K562 (cell line): ENCODE data around the gene TCEAL5. TPM values are rescaled to one million over a fixed set of nuclear protein-coding genes. Genes with fewer than 3 reads are reported as not detected.

ENCODE experiments used
- ARID1B ChIP-seq: fragments of 450-650 bp; IDR thresholded peaks from 2 replicates; pipeline ENCODE4 v1.6.1; 2016; ENCODE audit warnings: antibody characterized with exemption, mild to moderate bottlenecking, inconsistent platforms
- ATF3 ChIP-seq, 2 experiments: fragments of 450-650 bp in 1 of 2; sonication (generic) in 1 of 2; formaldehyde crosslinking in 1 of 2; IDR thresholded peaks in 1 of 2; conservative IDR thresholded peaks in 1 of 2; 2 replicates each; pipeline versions ENCODE4 v1.6.1 to v1.8.1; 2016 to 2023; ENCODE audit warnings: mild to moderate bottlenecking in 2 of 2, moderate library complexity in 2 of 2, inconsistent platforms in 1 of 2, missing genetic modification reagents in 1 of 2
- ATF7 ChIP-seq: fragments of 450-650 bp; IDR thresholded peaks from 2 replicates; pipeline ENCODE4 v1.7.1; 2014; ENCODE audit warnings: mild to moderate bottlenecking, moderate library complexity
- CBX8 ChIP-seq: fragments of 200-600 bp; sonication (generic); IDR thresholded peaks from 2 replicates; pipeline ENCODE4 v1.6.1; 2012; ENCODE audit warnings: borderline replicate concordance, mixed run types, low read depth, mild to moderate bottlenecking, moderate library complexity, mixed read lengths, low read length, control low read depth, inconsistent platforms; ENCODE audit not compliant: poor library complexity, severe bottlenecking; ENCODE audit errors: extremely low read depth
- CREB5 ChIP-seq: fragments of 250-450 bp; sonication (Bioruptor Pico); IDR thresholded peaks from 2 replicates; pipeline ENCODE4 v1.5.0; 2020; ENCODE audit warnings: mild to moderate bottlenecking
- CREBBP ChIP-seq: IDR thresholded peaks from one replicate; pipeline ENCODE4 v1.6.1; 2012; ENCODE audit warnings: low read depth, mild to moderate bottlenecking, control low read depth, inconsistent platforms, low read length
- CTBP1 ChIP-seq: fragments of 450-650 bp; IDR thresholded peaks from 2 replicates; pipeline ENCODE4 v1.6.1; 2016; ENCODE audit warnings: borderline replicate concordance
- E4F1 ChIP-seq: fragments of 250-450 bp; sonication (Bioruptor Pico); IDR thresholded peaks from 2 replicates; pipeline ENCODE4 v1.5.0; 2021; ENCODE audit warnings: mild to moderate bottlenecking, borderline replicate concordance
- EGR1 ChIP-seq: fragments of 450-650 bp; conservative IDR thresholded peaks from 2 replicates; pipeline ENCODE4 v1.6.1; 2017; ENCODE audit warnings: mild to moderate bottlenecking
- EWSR1 ChIP-seq: fragments of 450-650 bp; IDR thresholded peaks from 2 replicates; pipeline ENCODE4 v1.6.1; 2018; ENCODE audit warnings: borderline replicate concordance, mild to moderate bottlenecking, low read depth, moderate library complexity; ENCODE audit not compliant: partially characterized antibody
- FOS ChIP-seq: IDR thresholded peaks from 3 replicates; pipeline ENCODE4 v1.6.1; 2011; ENCODE audit not compliant: insufficient read length; ENCODE audit errors: extremely low read depth
- FOXJ3 ChIP-seq: sonication (generic); formaldehyde crosslinking; IDR thresholded peaks from 2 replicates; pipeline ENCODE4 v1.4.0; 2020; ENCODE audit warnings: mild to moderate bottlenecking, missing genetic modification reagents
- FOXK1 ChIP-seq: sonication (generic); formaldehyde crosslinking; IDR thresholded peaks from 2 replicates; pipeline ENCODE4 v1.8.0; 2022; ENCODE audit warnings: missing genetic modification reagents, mild to moderate bottlenecking, borderline replicate concordance
- MEF2A ChIP-seq: IDR thresholded peaks from 2 replicates; pipeline ENCODE4 v1.6.1; 2011; ENCODE audit warnings: low read depth, mild to moderate bottlenecking, low read length, moderate library complexity; ENCODE audit not compliant: control insufficient read depth
- PTTG1 ChIP-seq: fragments of 450-650 bp; IDR thresholded peaks from 2 replicates; pipeline ENCODE4 v1.6.1; 2016; ENCODE audit warnings: low read depth, mild to moderate bottlenecking, missing genetic modification characterization, missing compliant biosample characterization
- SETDB1 ChIP-seq: IDR thresholded peaks from one replicate; pipeline ENCODE4 v1.6.1; 2012; ENCODE audit warnings: low read length, control low read depth, inconsistent platforms
- SIN3B ChIP-seq: fragments of 450-650 bp; IDR thresholded peaks from 2 replicates; pipeline ENCODE4 v1.6.1; 2017; ENCODE audit warnings: low read depth, mild to moderate bottlenecking, moderate library complexity
- SMAD2 ChIP-seq: fragments of 150-350 bp; IDR thresholded peaks from 2 replicates; pipeline ENCODE4 v1.6.1; 2014; ENCODE audit warnings: low read depth, mild to moderate bottlenecking, low read length
- SMAD3 ChIP-seq: fragments of 450-650 bp; formaldehyde crosslinking; conservative IDR thresholded peaks from 2 replicates; pipeline ENCODE4 v1.4.0; 2020; ENCODE audit warnings: mild to moderate bottlenecking
- TEAD4 ChIP-seq, 2 experiments: sonication (generic) in 1 of 2; formaldehyde crosslinking in 1 of 2; IDR thresholded peaks; 2 replicates each; pipeline versions ENCODE4 v1.6.1 to v1.8.0; 2012 to 2022; ENCODE audit warnings: borderline replicate concordance in 1 of 2, inconsistent platforms in 1 of 2, low read length in 1 of 2, mild to moderate bottlenecking in 1 of 2, missing genetic modification reagents in 1 of 2
- ZC3H8 ChIP-seq: fragments of 450-650 bp; IDR thresholded peaks from 2 replicates; pipeline ENCODE4 v1.6.1; 2017
- ZKSCAN1 ChIP-seq: fragments of 150-350 bp; IDR thresholded peaks from 2 replicates; pipeline ENCODE4 v1.6.1; 2016; ENCODE audit warnings: low read depth, low read length
- ZNF12 ChIP-seq: sonication (generic); formaldehyde crosslinking; IDR thresholded peaks from 2 replicates; pipeline ENCODE4 v1.4.0; 2020; ENCODE audit warnings: mild to moderate bottlenecking, missing genetic modification reagents
- ZNF184 ChIP-seq: sonication (generic); formaldehyde crosslinking; IDR thresholded peaks from 2 replicates; pipeline ENCODE4 v1.5.0; 2020; ENCODE audit warnings: missing genetic modification reagents
- ZNF311 ChIP-seq: fragments of 250-450 bp; sonication (Bioruptor Pico); IDR thresholded peaks from 2 replicates; pipeline ENCODE4 v1.4.0; 2020; ENCODE audit warnings: mild to moderate bottlenecking, moderate library complexity
- ZNF57 ChIP-seq: fragments of 450-650 bp; formaldehyde crosslinking; IDR thresholded peaks from 2 replicates; pipeline ENCODE4 v1.4.0; 2020; ENCODE audit warnings: mild to moderate bottlenecking, moderate library complexity
- ZNF76 ChIP-seq: fragments of 250-450 bp; sonication (Bioruptor Pico); IDR thresholded peaks from 2 replicates; pipeline ENCODE4 v1.4.0; 2020; ENCODE audit warnings: mild to moderate bottlenecking, moderate library complexity, borderline replicate concordance
- polyA plus RNA-seq, 8 experiments: library from polyadenylated mRNA; depleted of rRNA in 4 of 8; stranded (reverse) in 5 of 8; unstranded in 3 of 8; fragments of >200 nt; fragmentation: Nextera tagmentation in 2 of 8; fragmentation: Illumina TruSeq in 1 of 8; extraction: Ambion mirVana in 2 of 8; extraction: Trizol in 1 of 8; gene quantifications; 2 replicates each; pipeline versions ENCODE4 v1.2.1 to v1.2.3, GENCODE V29; 2011 to 2014; ENCODE audit warnings: inconsistent platforms in 1 of 8, missing spikeins in 1 of 8
- total RNA-seq, 7 experiments: library from RNA; depleted of rRNA in 6 of 7; stranded (reverse); fragments of >200 nt in 6 of 7; fragmentation: Illumina TruSeq in 2 of 7; extraction: Trizol in 2 of 7; gene quantifications; 2 replicates each; pipeline versions ENCODE4 v1.2.1 to v1.2.3, GENCODE V29; 2011 to 2021; ENCODE audit warnings: low replicate concordance in 1 of 7

TCEAL5 gene
- total and polyA plus RNA-seq, 9 of the 15 experiments (the other 6 are each of a cell fraction or from before 2014, with no cell fraction given): 0.10 to 0.18 TPM; not detected in 7

- TF ChIP-seq ATF3 (IDR thresholded peaks at IDR 0.05) (peak; percentile 74; the same call in 1 of the 2 replicates), ATF3 (CRISPR knock-in tag; conservative IDR thresholded peaks at IDR 0.05) (no peak), SIN3B (no peak), ZNF57 (CRISPR knock-in tag) (no peak), SMAD2 (no peak), CREBBP (no peak), FOXJ3 (no peak), EWSR1 (no peak), ZC3H8 (no peak), FOXK1 (CRISPR knock-in tag) (no peak), E4F1 (CRISPR knock-in tag) (no peak), MEF2A (no peak), PTTG1 (tag) (no peak), ARID1B (peak; percentile 74), FOS (no peak), TEAD4 (IDR thresholded peaks at IDR 0.05; ENCODE audit: low read length) (peak; percentile 81), TEAD4 (CRISPR knock-in tag; IDR thresholded peaks at IDR 0.05; ENCODE audit: borderline replicate concordance) (no peak), SETDB1 (no peak), CTBP1 (peak; percentile 58; the same call in 1 of the 2 replicates), CREB5 (CRISPR knock-in tag) (no peak), ZNF12 (CRISPR knock-in tag) (no peak), ATF7 (peak; percentile 83), SMAD3 (CRISPR knock-in tag) (no peak), CBX8 (no peak), ZNF184 (CRISPR knock-in tag) (no peak), EGR1 (no peak), ZNF76 (no peak), ZKSCAN1 (no peak), ZNF311 (CRISPR knock-in tag) (no peak)
These were observed 25.6 kb downstream of the TCEAL5 start (continued) for GRCh38 chrX:103250977-103251376.
